Caco-2 (cell line): ENCODE results near the gene AVPI1. TPM values are rescaled to one million over a fixed set of nuclear protein-coding genes. Genes with fewer than 3 reads are reported as not detected.
"Not testable (repeated sequence)": the region's sequence is repeated elsewhere in the genome, so short reads cannot be mapped to it uniquely, and the experiment has no call there.

Source experiments
- BruUV-seq: library from RNA; stranded (reverse); fragments of 400-500 nt; replicated peaks from 2 replicates; lab custom pipeline; 2021; lab: Mats Ljungman, UMichigan
- CTCF ChIA-PET: fragments of 300-600 bp; sonication (Branson Sonifier 250); formaldehyde crosslinking; loops from one replicate; lab custom pipeline; 2022; ENCODE audit warnings: antibody characterized with exemption; lab: Charles Lee
- POLR2A ChIA-PET: fragments of 300-600 bp; sonication (Branson Sonifier 250); formaldehyde crosslinking; loops from one replicate; lab custom pipeline; 2022; ENCODE audit warnings: antibody characterized with exemption; lab: Charles Lee
- DNase-seq, 2 experiments: peaks; one replicate each; pipeline versions ENCODE4 v3.0.0 to v3.0.0-alpha.2; 2020 to 2022
- H3K27me3 ChIP-seq: replicated peaks from 2 replicates; pipeline ENCODE4 v1.6.0; 2011; ENCODE audit warnings: low read length; ENCODE audit not compliant: control insufficient read depth, insufficient read depth
- H3K36me3 ChIP-seq: 2 replicates; pipeline ENCODE4 v1.5.1; 2011; ENCODE audit warnings: low read length; ENCODE audit not compliant: control insufficient read depth, insufficient read depth
- H3K4me1 ChIP-seq: fragments of 250-450 bp; sonication (Bioruptor Pico); 2 replicates; pipeline ENCODE4 v1.5.1; 2020; ENCODE audit warnings: mild to moderate bottlenecking
- H3K4me3 ChIP-seq: 2 replicates; pipeline ENCODE4 v1.5.1; 2011; ENCODE audit warnings: low read depth, mild to moderate bottlenecking, control low read depth, low read length
- H3K9me3 ChIP-seq: fragments of 250-450 bp; sonication (Bioruptor Pico); 2 replicates; pipeline ENCODE4 v1.5.1; 2020; ENCODE audit warnings: mild to moderate bottlenecking, moderate library complexity
- H3K27ac Mint-ChIP-seq: one replicate; pipeline ENCODE4 v1.8.0; 2022; ENCODE audit warnings: mixed read lengths; ENCODE audit not compliant: unreplicated experiment
- H3K27me3 Mint-ChIP-seq: one replicate; pipeline ENCODE4 v1.8.0; 2022; ENCODE audit warnings: mixed read lengths; ENCODE audit not compliant: insufficient read depth, unreplicated experiment
- H3K36me3 Mint-ChIP-seq: one replicate; pipeline ENCODE4 v1.8.0; 2022; ENCODE audit warnings: mild to moderate bottlenecking, mixed read lengths; ENCODE audit not compliant: insufficient read depth, unreplicated experiment
- H3K4me1 Mint-ChIP-seq: one replicate; pipeline ENCODE4 v1.8.0; 2022; ENCODE audit warnings: low read depth, mixed read lengths; ENCODE audit not compliant: unreplicated experiment
- H3K4me3 Mint-ChIP-seq: one replicate; pipeline ENCODE4 v1.8.0; 2022; ENCODE audit warnings: mild to moderate bottlenecking, moderate library complexity, mixed read lengths; ENCODE audit not compliant: unreplicated experiment
- H3K9me3 Mint-ChIP-seq: one replicate; pipeline ENCODE4 v1.8.0; 2022; ENCODE audit warnings: mixed read lengths; ENCODE audit not compliant: unreplicated experiment
- CTCF ChIP-seq, 2 experiments: fragments of 200-600 bp in 1 of 2; IDR thresholded peaks; 1 replicate in 1 of 2; 2 replicates in 1 of 2; pipeline versions ENCODE4 v1.5.1 to v1.8.0; 2011 to 2022; ENCODE audit warnings: antibody characterized with exemption in 1 of 2, control low read depth in 1 of 2, inconsistent platforms in 1 of 2, low read depth in 1 of 2, low read length in 1 of 2, mild to moderate bottlenecking in 1 of 2, moderate library complexity in 1 of 2; ENCODE audit not compliant: insufficient read depth in 1 of 2, severe bottlenecking in 1 of 2, unreplicated experiment in 1 of 2
- intact Hi-C: fragments of 100-400 bp; cut with micrococcal nuclease; formaldehyde crosslinking; loops from one replicate; pipeline ENCODE4 v1.10.0; 2022; ENCODE audit not compliant: unreplicated experiment
- total RNA-seq: library from RNA; stranded (reverse); gene quantifications from 2 replicates; pipeline ENCODE4 v1.2.3, GENCODE V29; 2022

Gene AVPI1
- total RNA-seq, 1 experiment from 2014 or later, result 17.1 TPM

GRCh38 chr10:97686301-97686961 lies 610 bp downstream of the AVPI1 start:
- ChIA-PET POLR2A (interaction anchor here (0.7 to 2.0 kb wide), 14 partner anchors 9 to 286 kb away, joined by 3 to 36 read pairs (median 8); partner anchors contain the start of genes MARVELD1, PI4K2A and ZFYVE27), CTCF (interaction anchor here (0.7 to 2.4 kb wide), 11 partner anchors 8 to 220 kb away, joined by 3 to 20 read pairs (median 7); partner anchors contain the start of genes ANKRD2, MARVELD1 and ZFYVE27)
- Mint-ChIP-seq H3K4me1 (peaks cover 22% of the 10 kb centered on the region), H3K36me3 (peaks cover 18% of the 10 kb centered on the region), H3K27ac (peak overlapping the region; percentile 97), H3K4me3 (peak overlapping the region; percentile 71), H3K27me3 (no peaks in the 10 kb centered on the region), H3K9me3 (no peaks in the 10 kb centered on the region)
- TF ChIP-seq CTCF (IDR thresholded peaks at IDR 0.05; ENCODE audit: insufficient read depth in 1 of 2, low read depth in 1 of 2, low read length in 1 of 2, severe bottlenecking in 1 of 2, unreplicated experiment in 1 of 2), result no peak
- intact Hi-C loops, result no loop called here
- DNase-seq, result no peak
- H3K4me1 ChIP-seq, result peaks cover 46% of the 10 kb centered on the region
- H3K27me3 ChIP-seq, result no peaks in the 10 kb centered on the region
- no peaks in the 10 kb centered on the region for H3K36me3 ChIP-seq
- H3K4me3 ChIP-seq, result peak overlapping the region; percentile 89
- BruUV-seq, result no TSS peak
- no peaks in the 10 kb centered on the region for H3K9me3 ChIP-seq

- CTCF ChIA-PET, result no interaction called here
- TF ChIP-seq CTCF (IDR thresholded peaks at IDR 0.05; ENCODE audit: insufficient read depth in 1 of 2, low read depth in 1 of 2, low read length in 1 of 2, severe bottlenecking in 1 of 2, unreplicated experiment in 1 of 2), result peak in 1 of 2 experiments; percentile 45
- no peak overlapping the region for H3K27ac Mint-ChIP-seq
- POLR2A ChIA-PET, result no interaction called here
- H3K36me3 Mint-ChIP-seq, result peaks cover 18% of the 10 kb centered on the region
- H3K4me3 ChIP-seq, result peak overlapping the region; percentile 89
- H3K4me1 Mint-ChIP-seq, result peaks cover 22% of the 10 kb centered on the region
- BruUV-seq, result no TSS peak
- no peaks in the 10 kb centered on the region for H3K27me3 ChIP-seq
- H3K36me3 ChIP-seq, result no peaks in the 10 kb centered on the region
- H3K4me1 ChIP-seq, result peaks cover 48% of the 10 kb centered on the region
- peak; percentile 53 to 70 for DNase-seq
- intact Hi-C loops, result no loop called here
- no peaks in the 10 kb centered on the region for H3K9me3 ChIP-seq
- no peaks in the 10 kb centered on the region for H3K9me3 Mint-ChIP-seq
- H3K27me3 Mint-ChIP-seq, result no peaks in the 10 kb centered on the region
- peak overlapping the region; percentile 71 for H3K4me3 Mint-ChIP-seq
These were observed 1.6 kb downstream of the AVPI1 start for GRCh38 chr10:97685395-97685958.

- Mint-ChIP-seq H3K4me1 (peaks cover 22% of the 10 kb centered on the region), H3K27me3 (no peaks in the 10 kb centered on the region), H3K36me3 (peaks cover 18% of the 10 kb centered on the region), H3K9me3 (no peaks in the 10 kb centered on the region), H3K4me3 (peak overlapping the region; percentile 71), H3K27ac (no peak overlapping the region)
- no TSS peak for BruUV-seq
- intact Hi-C loops, result loop anchor here (5.0 kb wide), 1 partner anchor 32 kb away; no protein-coding TSS in a partner anchor
- Histone ChIP-seq H3K27me3 (no peaks in the 10 kb centered on the region), H3K9me3 (no peaks in the 10 kb centered on the region), H3K36me3 (no peaks in the 10 kb centered on the region), H3K4me1 (peaks cover 48% of the 10 kb centered on the region), H3K4me3 (peak overlapping the region; percentile 89)
- POLR2A ChIA-PET, result interaction anchor here (0.6 kb wide), 1 partner anchor 20 kb away, joined by 4 read pairs; no protein-coding TSS in a partner anchor
- no peak for TF ChIP-seq CTCF (IDR thresholded peaks at IDR 0.05; ENCODE audit: insufficient read depth in 1 of 2, low read depth in 1 of 2, low read length in 1 of 2, severe bottlenecking in 1 of 2, unreplicated experiment in 1 of 2)
- CTCF ChIA-PET, result interaction anchor here (0.7 kb wide), 1 partner anchor 39 kb away, joined by 4 read pairs; no protein-coding TSS in a partner anchor
- no peak for DNase-seq
These were observed 2.1 kb downstream of the AVPI1 start for GRCh38 chr10:97684866-97685394.

GRCh38 chr10:97684368-97684713 lies 2.7 kb downstream of the AVPI1 start:
- peaks cover 18% of the 10 kb centered on the region for H3K36me3 Mint-ChIP-seq
- not testable (repeated sequence) for H3K36me3 ChIP-seq, DNase-seq, H3K27me3 Mint-ChIP-seq, H3K27me3 ChIP-seq, H3K9me3 Mint-ChIP-seq, H3K9me3 ChIP-seq, BruUV-seq
- peaks cover 22% of the 10 kb centered on the region for H3K4me1 Mint-ChIP-seq
- peaks cover 48% of the 10 kb centered on the region for H3K4me1 ChIP-seq
- CTCF ChIA-PET, result interaction anchor here (0.7 to 1.0 kb wide), 3 partner anchors 17 to 40 kb away, joined by 3 to 4 read pairs (median 4); partner anchors contain the start of gene MARVELD1
- intact Hi-C loops, result loop anchor here (5.0 kb wide), 1 partner anchor 33 kb away; no protein-coding TSS in a partner anchor
- peak overlapping the region; percentile 55 for H3K27ac Mint-ChIP-seq
- POLR2A ChIA-PET, result interaction anchor here (0.6 to 0.7 kb wide), 2 partner anchors 20 to 53 kb away, joined by 3 to 4 read pairs; partner anchors contain the start of gene ZFYVE27
- peak overlapping the region; percentile 24 for H3K4me3 Mint-ChIP-seq
- peak overlapping the region; percentile 12 for H3K4me3 ChIP-seq
